Epithelial cell of prostate (primary cell): ENCODE data around the gene MYO15B.

Experiments
- DNase-seq: peaks from one replicate; pipeline ENCODE4 v3.0.0-alpha.2; 2011; ENCODE audit warnings: low read depth, low spot score
- H3K27ac ChIP-seq: fragments of 450-650 bp; 2 replicates; pipeline ENCODE4 v1.5.1; 2017; ENCODE audit warnings: mild to moderate bottlenecking

The MYO15B gene

GRCh38 chr17:75595920-75596313 lies 8.3 kb downstream of the MYO15B start:
- no peak overlapping the region for H3K27ac ChIP-seq
- no peak for DNase-seq

GRCh38 chr17:75596320-75597087 lies 8.9 kb downstream of the MYO15B start:
- no peak overlapping the region for H3K27ac ChIP-seq
- no peak for DNase-seq

- H3K27ac ChIP-seq = no peak overlapping the region
- no peak for DNase-seq
Observed at GRCh38 chr17:75601057-75601987, 13.7 kb downstream of the MYO15B start.

DNA sequence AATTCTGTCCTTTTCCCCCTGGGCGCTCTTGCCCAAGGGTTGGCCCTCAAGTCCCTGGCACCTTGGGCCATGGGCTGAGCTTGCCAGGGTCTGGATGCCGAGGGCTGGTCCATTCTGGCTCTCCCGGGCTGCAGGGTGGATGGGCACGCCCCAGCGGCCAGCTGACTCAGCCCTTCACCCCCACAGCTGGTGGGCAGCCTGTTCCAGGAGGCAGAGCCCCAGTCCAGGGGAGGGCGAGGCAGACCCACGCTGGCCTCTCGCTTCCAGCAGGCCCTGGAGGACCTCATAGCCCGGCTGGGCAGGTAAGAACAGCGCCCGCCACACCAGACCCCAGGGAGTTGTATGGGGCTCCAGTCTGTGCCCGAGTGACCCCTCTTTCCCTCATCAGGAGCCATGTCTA lies 15.0 kb downstream of the MYO15B start:
- DNase-seq = no peak
- no peak overlapping the region for H3K27ac ChIP-seq

- H3K27ac ChIP-seq = no peak overlapping the region
- DNase-seq = no peak
Observed at GRCh38 chr17:75603123-75603522, 15.5 kb downstream of the MYO15B start.

- H3K27ac ChIP-seq = peak overlapping the region; percentile 20
- no peak for DNase-seq
Observed at GRCh38 chr17:75604034-75604695, 16.6 kb downstream of the MYO15B start.

- DNase-seq = no peak
Observed at GRCh38 chr17:75605790-75606189, 18.2 kb downstream of the MYO15B start.

GRCh38 chr17:75607086-75607485 lies 19.5 kb downstream of the MYO15B start:
- H3K27ac ChIP-seq = no peak overlapping the region
- DNase-seq = no peak

More at GRCh38 chr17:75605790-75606189, 18.2 kb downstream of the MYO15B start:
- H3K27ac ChIP-seq = no peak overlapping the region

DNA sequence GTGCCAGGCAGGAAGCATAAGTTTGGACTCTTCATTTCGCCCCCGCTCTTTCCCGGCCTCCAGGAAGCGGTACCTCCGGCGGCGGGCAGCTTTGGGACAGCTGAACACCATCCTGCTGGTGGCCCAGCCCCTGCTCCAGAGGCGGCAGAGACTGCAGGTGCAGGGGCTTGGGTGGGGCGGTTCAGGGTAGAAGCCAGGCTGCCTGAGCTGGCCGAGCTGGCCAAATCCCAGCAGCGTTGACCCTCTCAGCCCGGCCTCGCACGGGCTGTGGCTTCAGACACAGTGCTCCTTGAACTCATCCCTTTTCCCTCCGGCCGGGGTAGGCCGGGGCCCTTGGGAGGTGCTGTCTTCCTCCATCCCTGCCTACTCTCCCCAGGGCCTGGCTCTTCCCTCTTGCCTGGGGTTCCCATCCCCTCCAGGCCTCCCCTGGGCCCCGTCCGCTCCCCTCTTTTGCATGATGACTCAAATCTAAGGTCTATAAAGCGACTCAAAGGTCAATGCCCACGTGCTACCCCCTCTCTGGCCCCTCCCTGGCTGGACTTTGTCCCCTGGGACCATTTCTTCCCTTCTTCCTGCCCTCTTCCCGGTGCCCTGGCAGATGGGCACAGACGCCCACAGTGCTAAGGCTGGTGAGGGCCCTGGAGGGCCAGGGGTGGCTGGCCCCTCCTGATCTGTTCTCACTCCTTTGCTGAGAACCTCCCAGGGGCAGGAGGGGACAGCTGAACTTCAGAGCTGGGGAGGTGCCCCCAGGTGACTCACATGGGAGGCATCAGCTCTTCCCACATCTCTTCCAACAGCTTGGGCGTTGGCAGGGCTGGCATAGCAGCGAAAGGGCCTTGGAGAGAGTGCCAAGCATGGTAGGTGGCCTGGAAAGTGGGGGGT lies 22.7 kb downstream of the MYO15B start:
- no peak overlapping the region for H3K27ac ChIP-seq
- no peak for DNase-seq

GRCh38 chr17:75611851-75612429 lies 24.3 kb downstream of the MYO15B start:
- no peak for DNase-seq
- H3K27ac ChIP-seq = no peak overlapping the region

- H3K27ac ChIP-seq = no peak overlapping the region
- no peak for DNase-seq
Observed at GRCh38 chr17:75612906-75613626, 25.5 kb downstream of the MYO15B start.

- DNase-seq = no peak
Observed at GRCh38 chr17:75614006-75614405, 26.4 kb downstream of the MYO15B start.

GRCh38 chr17:75614556-75615270 lies 27.1 kb downstream of the MYO15B start:
- no peak overlapping the region for H3K27ac ChIP-seq
- DNase-seq = no peak

More at GRCh38 chr17:75614006-75614405, 26.4 kb downstream of the MYO15B start:
- no peak overlapping the region for H3K27ac ChIP-seq

DNA sequence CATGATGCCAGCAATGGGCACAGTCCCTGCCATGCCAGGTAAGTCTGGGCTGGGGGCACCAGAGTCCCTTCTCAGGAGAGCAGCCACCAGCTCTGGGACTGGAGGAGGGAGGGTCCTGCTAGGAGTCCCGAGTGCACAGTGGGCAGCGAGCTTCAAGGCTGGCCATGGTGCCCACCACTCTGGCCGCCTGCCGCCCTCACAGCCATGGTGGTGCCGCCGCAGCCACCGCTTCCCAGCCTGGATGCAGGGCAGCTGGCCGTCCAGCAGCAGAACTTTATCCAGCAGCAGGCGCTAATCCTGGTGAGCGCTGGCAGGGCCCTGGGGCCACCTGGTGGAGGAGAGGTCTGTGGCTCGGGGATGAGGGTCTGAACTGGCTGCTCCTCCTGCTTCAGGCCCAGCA lies 27.7 kb downstream of the MYO15B start:
- no peak for DNase-seq
- H3K27ac ChIP-seq = no peak overlapping the region

DNA sequence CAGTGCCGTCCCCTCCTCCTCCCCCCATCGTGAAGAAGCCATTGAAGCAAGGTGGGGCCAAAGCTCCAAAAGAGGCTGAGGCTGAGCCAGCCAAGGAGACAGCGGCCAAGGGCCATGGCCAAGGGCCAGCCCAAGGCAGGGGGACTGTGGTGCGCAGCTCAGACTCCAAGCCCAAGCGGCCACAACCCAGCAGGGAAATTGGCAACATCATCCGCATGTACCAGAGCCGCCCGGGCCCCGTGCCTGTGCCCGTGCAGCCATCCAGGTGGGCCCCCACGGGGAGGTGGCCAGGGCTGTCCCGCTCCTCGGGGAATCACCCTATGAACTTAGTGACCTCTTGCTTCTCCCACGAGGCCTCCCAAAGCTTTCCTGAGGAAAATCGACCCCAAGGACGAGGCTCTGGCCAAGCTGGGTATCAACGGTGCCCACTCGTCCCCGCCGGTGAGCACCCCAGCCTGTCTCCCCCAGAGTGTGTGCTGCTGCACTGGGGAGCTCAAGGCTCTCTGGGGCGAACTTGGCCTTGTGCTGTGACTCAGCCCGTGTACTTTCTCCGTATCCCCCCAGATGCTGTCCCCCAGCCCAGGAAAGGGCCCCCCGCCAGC lies 29.0 kb downstream of the MYO15B start:
- no peak for DNase-seq

DNA sequence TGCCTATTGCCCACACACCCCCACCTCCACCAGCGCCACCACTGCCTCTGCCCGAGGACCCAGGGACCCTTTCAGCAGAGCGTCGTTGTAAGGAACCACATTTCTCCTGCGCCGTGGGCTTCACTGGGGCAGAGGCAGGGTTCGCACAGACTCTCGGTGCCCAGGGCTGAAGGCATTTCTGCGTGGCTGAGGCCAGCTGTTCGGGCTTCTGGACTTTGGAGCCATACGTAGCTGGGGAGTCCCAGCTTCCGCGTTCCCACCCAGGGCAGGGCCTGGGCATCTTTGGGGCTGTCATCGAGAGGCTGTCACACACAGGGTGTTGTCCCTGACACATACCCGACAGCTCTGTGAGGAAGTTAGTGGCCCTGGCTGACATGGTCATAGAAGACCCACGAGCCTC lies 29.6 kb downstream of the MYO15B start:
- DNase-seq = no peak
- no peak overlapping the region for H3K27ac ChIP-seq

More for the DNA sequence above, 29.0 kb downstream of the MYO15B start:
- H3K27ac ChIP-seq = no peak overlapping the region

- DNase-seq = no peak
- H3K27ac ChIP-seq = no peak overlapping the region
Observed at GRCh38 chr17:75617675-75618074, 30.1 kb downstream of the MYO15B start.
